WTC11 (cell line): Measurements from ENCODE around the gene RGMB. TPM values are rescaled to one million over a fixed set of nuclear protein-coding genes. Genes with fewer than 3 reads are reported as not detected.

Experiments used
- ATAC-seq: fragments of 200-7000 bp; cut with Tn5 transposase; 2 replicates; pipeline ENCODE4 v1.10.0; 2021; ENCODE audit warnings: mild to moderate bottlenecking, moderate library complexity
- CTCF ChIA-PET: fragments of 300-600 bp; sonication (Branson Sonifier 250); formaldehyde crosslinking; loops from one replicate; lab custom pipeline; 2021; ENCODE audit warnings: antibody characterized with exemption; lab: Charles Lee
- POLR2A ChIA-PET: fragments of 350-600 bp; sonication (Branson Sonifier 250); formaldehyde crosslinking; loops from one replicate; lab custom pipeline; 2021; ENCODE audit warnings: antibody characterized with exemption; lab: Charles Lee
- DNase-seq: peaks from one replicate; pipeline ENCODE4 v3.0.0; 2021; ENCODE audit warnings: low spot score
- H3K27ac Mint-ChIP-seq: 2 replicates; pipeline ENCODE4 v1.8.0; 2021; ENCODE audit warnings: mixed read lengths
- H3K27me3 Mint-ChIP-seq: 2 replicates; pipeline ENCODE4 v1.8.0; 2021; ENCODE audit warnings: low read depth, mild to moderate bottlenecking, moderate library complexity, mixed read lengths
- H3K36me3 Mint-ChIP-seq: 2 replicates; pipeline ENCODE4 v1.8.0; 2021; ENCODE audit warnings: mixed read lengths
- H3K4me1 Mint-ChIP-seq: 2 replicates; pipeline ENCODE4 v1.8.0; 2022; ENCODE audit warnings: mixed read lengths
- H3K4me3 Mint-ChIP-seq: 2 replicates; pipeline ENCODE4 v1.8.0; 2021; ENCODE audit warnings: mild to moderate bottlenecking, moderate library complexity, mixed read lengths
- H3K9me3 Mint-ChIP-seq: 2 replicates; pipeline ENCODE4 v1.8.0; 2021; ENCODE audit warnings: mixed read lengths
- ATF1 ChIP-seq: sonication (generic); formaldehyde crosslinking; IDR thresholded peaks from 2 replicates; pipeline ENCODE4 v1.8.1; 2023; ENCODE audit warnings: mild to moderate bottlenecking, moderate library complexity, missing genetic modification reagents
- ELF4 ChIP-seq: sonication (generic); formaldehyde crosslinking; IDR thresholded peaks from 2 replicates; pipeline ENCODE4 v1.8.1; 2022; ENCODE audit warnings: low read depth, mild to moderate bottlenecking, moderate library complexity, missing genetic modification reagents
- FOXK1 ChIP-seq: sonication (generic); formaldehyde crosslinking; IDR thresholded peaks from 2 replicates; pipeline ENCODE4 v1.8.0; 2022; ENCODE audit warnings: mild to moderate bottlenecking, moderate library complexity, missing genetic modification reagents
- HMGA2 ChIP-seq: fragments of 250-450 bp; sonication (Bioruptor Pico); IDR thresholded peaks from 2 replicates; pipeline ENCODE4 v1.4.0; 2021; ENCODE audit warnings: mild to moderate bottlenecking, moderate library complexity
- NFATC4 ChIP-seq: fragments of 250-450 bp; sonication (Bioruptor Pico); IDR thresholded peaks from 2 replicates; pipeline ENCODE4 v1.9.0; 2021; ENCODE audit warnings: mild to moderate bottlenecking
- NFYB ChIP-seq: sonication (generic); formaldehyde crosslinking; conservative IDR thresholded peaks from 2 replicates; pipeline ENCODE4 v1.8.0; 2022; ENCODE audit warnings: low read depth, missing genetic modification reagents
- NR1H2 ChIP-seq: sonication (generic); formaldehyde crosslinking; IDR thresholded peaks from 2 replicates; pipeline ENCODE4 v1.9.0; 2021; ENCODE audit warnings: mild to moderate bottlenecking, moderate library complexity, missing genetic modification reagents
- PRRX2 ChIP-seq: fragments of 250-450 bp; sonication (Bioruptor Pico); IDR thresholded peaks from 2 replicates; pipeline ENCODE4 v1.8.0; 2021; ENCODE audit warnings: mild to moderate bottlenecking
- RELA ChIP-seq: sonication (generic); formaldehyde crosslinking; IDR thresholded peaks from 2 replicates; pipeline ENCODE4 v1.8.1; 2022; ENCODE audit warnings: missing genetic modification reagents, mild to moderate bottlenecking, borderline replicate concordance
- RORB ChIP-seq: fragments of 250-450 bp; sonication (Bioruptor Pico); IDR thresholded peaks from 2 replicates; pipeline ENCODE4 v1.9.0; 2021; ENCODE audit warnings: mild to moderate bottlenecking
- TCF7 ChIP-seq: sonication (generic); formaldehyde crosslinking; IDR thresholded peaks from 2 replicates; pipeline ENCODE4 v1.8.0; 2022; ENCODE audit warnings: mild to moderate bottlenecking, low read depth, missing genetic modification reagents, moderate library complexity
- TEAD4 ChIP-seq: sonication (generic); formaldehyde crosslinking; IDR thresholded peaks from 2 replicates; pipeline ENCODE4 v1.8.0; 2022; ENCODE audit warnings: mild to moderate bottlenecking, missing genetic modification reagents
- ZNF138 ChIP-seq: sonication (generic); formaldehyde crosslinking; conservative IDR thresholded peaks from 2 replicates; pipeline ENCODE4 v1.8.1; 2022; ENCODE audit warnings: mild to moderate bottlenecking, moderate library complexity, missing genetic modification reagents
- ZNF671 ChIP-seq: fragments of 250-450 bp; sonication (Bioruptor Pico); IDR thresholded peaks from 2 replicates; pipeline ENCODE4 v1.8.0; 2021; ENCODE audit warnings: mild to moderate bottlenecking
- total RNA-seq: library from RNA; stranded (reverse); gene quantifications from 3 replicates; pipeline ENCODE4 v1.2.3, GENCODE V29; 2021
- TF ChIP-seq, protein P1 (sequence below): sonication (generic); formaldehyde crosslinking; IDR thresholded peaks from 2 replicates; pipeline ENCODE4 v1.8.1; 2022; ENCODE audit warnings: mild to moderate bottlenecking, moderate library complexity, missing genetic modification reagents
- TF ChIP-seq, protein P2 (sequence below): fragments of 250-450 bp; sonication (Bioruptor Pico); IDR thresholded peaks from 2 replicates; pipeline ENCODE4 v1.8.0; 2021; ENCODE audit warnings: mild to moderate bottlenecking
- TF ChIP-seq, protein P3 (sequence below): fragments of 200-600 bp; IDR thresholded peaks from 2 replicates; pipeline ENCODE4 v1.8.0; 2022; ENCODE audit warnings: antibody characterized with exemption
- TF ChIP-seq, protein P4 (sequence below): sonication (generic); formaldehyde crosslinking; IDR thresholded peaks from 2 replicates; pipeline ENCODE4 v1.8.1; 2022; ENCODE audit warnings: mild to moderate bottlenecking, missing genetic modification reagents, moderate library complexity, borderline replicate concordance
- TF ChIP-seq, protein P5 (sequence below): sonication (generic); formaldehyde crosslinking; IDR thresholded peaks from 2 replicates; pipeline ENCODE4 v1.8.1; 2023; ENCODE audit warnings: mild to moderate bottlenecking, moderate library complexity, missing genetic modification reagents
- TF ChIP-seq, protein P6 (sequence below): fragments of 250-450 bp; sonication (Bioruptor Pico); conservative IDR thresholded peaks from 2 replicates; pipeline ENCODE4 v1.9.0; 2021; ENCODE audit warnings: mild to moderate bottlenecking
- TF ChIP-seq, protein P7 (sequence below): sonication (generic); formaldehyde crosslinking; IDR thresholded peaks from 2 replicates; pipeline ENCODE4 v1.8.0; 2023; ENCODE audit warnings: missing genetic modification reagents
- TF ChIP-seq, protein P8 (sequence below): sonication (generic); formaldehyde crosslinking; IDR thresholded peaks from 2 replicates; pipeline ENCODE4 v1.8.1; 2022; ENCODE audit warnings: missing genetic modification reagents, borderline replicate concordance
- TF ChIP-seq, protein P9 (sequence below): fragments of 250-450 bp; sonication (Bioruptor Pico); IDR thresholded peaks from 2 replicates; pipeline ENCODE4 v1.9.0; 2021; ENCODE audit warnings: mild to moderate bottlenecking

The RGMB gene
- total RNA-seq, 1 experiment from 2014 or later: 33.0 TPM

DNA sequence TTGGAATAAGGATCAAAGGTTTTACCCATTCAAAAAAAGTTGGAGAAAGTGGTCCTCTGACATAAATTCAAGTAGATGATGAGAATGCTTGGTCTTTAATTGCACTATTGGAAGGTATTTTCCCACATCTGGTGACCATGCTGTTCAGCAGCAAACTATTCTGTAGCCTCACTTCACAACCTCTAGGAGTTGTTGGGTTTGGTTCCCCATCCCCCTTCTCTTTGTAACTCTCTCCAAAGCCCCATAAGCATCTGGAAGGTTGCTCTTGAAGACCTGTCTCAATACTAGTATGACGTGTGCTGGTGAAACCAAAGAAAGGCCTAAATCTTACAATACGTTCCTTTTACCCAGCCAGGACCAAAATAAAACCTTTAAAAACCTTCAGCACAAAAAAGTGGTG is 8.5 kb downstream of the RGMB start:
- Mint-ChIP-seq H3K36me3 (peaks cover 46% of the 10 kb centered on the region), H3K27ac (no peak overlapping the region), H3K4me1 (peaks cover 63% of the 10 kb centered on the region), H3K9me3 (no peaks in the 10 kb centered on the region), H3K4me3 (no peak overlapping the region), H3K27me3 (no peaks in the 10 kb centered on the region)
- DNase-seq (no peak), ATAC-seq (no peak)
- POLR2A ChIA-PET: no interaction called here
- CTCF ChIA-PET: no interaction called here
- no peak for TF ChIP-seq NR1H2
- TF ChIP-seq RORB: no peak
- no peak for TF ChIP-seq TCF7 (CRISPR knock-in tag)
- no peak for TF ChIP-seq ZNF671

DNA sequence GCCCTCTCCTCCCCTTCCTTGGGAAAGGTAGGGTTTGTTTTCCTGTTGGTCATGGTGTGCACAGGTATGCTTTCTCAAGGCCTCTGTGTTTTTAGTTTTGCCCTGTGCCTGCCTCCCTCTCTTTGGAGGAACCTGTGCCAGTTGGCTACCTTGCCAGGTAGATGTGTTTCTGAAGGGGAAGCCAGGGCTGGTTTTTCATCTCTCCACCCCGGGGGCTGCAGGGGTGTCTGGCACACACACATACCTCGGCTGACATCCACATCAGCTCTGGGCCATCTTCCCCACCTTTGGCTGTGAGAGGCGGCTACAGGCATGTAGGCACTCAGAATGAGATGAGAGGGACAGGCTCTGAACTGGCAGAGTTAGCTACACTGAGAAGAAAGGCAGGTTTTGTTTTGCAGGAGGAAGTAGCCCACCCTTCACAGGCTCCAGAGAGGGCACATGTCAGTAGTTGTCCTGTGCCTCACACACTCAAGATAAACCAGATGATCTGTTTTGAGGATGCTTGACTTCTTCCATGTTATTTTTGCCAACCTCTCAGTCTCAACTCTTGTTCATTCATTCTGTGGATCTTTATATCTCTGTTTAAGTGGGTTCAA is 9.7 kb downstream of the RGMB start:
- TF ChIP-seq ATF1 (CRISPR knock-in tag) (no peak), ZNF138 (no peak), RORB (no peak), PRRX2 (CRISPR knock-in tag) (no peak), FOXK1 (CRISPR knock-in tag) (no peak), TEAD4 (CRISPR knock-in tag) (no peak), RELA (no peak), NFATC4 (no peak), NFYB (CRISPR knock-in tag) (no peak), ELF4 (no peak), HMGA2 (CRISPR knock-in tag) (no peak)
- TF ChIP-seq, protein P1, sequence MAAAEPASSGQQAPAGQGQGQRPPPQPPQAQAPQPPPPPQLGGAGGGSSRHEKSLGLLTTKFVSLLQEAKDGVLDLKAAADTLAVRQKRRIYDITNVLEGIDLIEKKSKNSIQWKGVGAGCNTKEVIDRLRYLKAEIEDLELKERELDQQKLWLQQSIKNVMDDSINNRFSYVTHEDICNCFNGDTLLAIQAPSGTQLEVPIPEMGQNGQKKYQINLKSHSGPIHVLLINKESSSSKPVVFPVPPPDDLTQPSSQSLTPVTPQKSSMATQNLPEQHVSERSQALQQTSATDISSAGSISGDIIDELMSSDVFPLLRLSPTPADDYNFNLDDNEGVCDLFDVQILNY (CRISPR knock-in tag): no peak
- TF ChIP-seq, protein P2, sequence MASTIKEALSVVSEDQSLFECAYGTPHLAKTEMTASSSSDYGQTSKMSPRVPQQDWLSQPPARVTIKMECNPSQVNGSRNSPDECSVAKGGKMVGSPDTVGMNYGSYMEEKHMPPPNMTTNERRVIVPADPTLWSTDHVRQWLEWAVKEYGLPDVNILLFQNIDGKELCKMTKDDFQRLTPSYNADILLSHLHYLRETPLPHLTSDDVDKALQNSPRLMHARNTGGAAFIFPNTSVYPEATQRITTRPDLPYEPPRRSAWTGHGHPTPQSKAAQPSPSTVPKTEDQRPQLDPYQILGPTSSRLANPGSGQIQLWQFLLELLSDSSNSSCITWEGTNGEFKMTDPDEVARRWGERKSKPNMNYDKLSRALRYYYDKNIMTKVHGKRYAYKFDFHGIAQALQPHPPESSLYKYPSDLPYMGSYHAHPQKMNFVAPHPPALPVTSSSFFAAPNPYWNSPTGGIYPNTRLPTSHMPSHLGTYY: no peak
- TF ChIP-seq, protein P3, sequence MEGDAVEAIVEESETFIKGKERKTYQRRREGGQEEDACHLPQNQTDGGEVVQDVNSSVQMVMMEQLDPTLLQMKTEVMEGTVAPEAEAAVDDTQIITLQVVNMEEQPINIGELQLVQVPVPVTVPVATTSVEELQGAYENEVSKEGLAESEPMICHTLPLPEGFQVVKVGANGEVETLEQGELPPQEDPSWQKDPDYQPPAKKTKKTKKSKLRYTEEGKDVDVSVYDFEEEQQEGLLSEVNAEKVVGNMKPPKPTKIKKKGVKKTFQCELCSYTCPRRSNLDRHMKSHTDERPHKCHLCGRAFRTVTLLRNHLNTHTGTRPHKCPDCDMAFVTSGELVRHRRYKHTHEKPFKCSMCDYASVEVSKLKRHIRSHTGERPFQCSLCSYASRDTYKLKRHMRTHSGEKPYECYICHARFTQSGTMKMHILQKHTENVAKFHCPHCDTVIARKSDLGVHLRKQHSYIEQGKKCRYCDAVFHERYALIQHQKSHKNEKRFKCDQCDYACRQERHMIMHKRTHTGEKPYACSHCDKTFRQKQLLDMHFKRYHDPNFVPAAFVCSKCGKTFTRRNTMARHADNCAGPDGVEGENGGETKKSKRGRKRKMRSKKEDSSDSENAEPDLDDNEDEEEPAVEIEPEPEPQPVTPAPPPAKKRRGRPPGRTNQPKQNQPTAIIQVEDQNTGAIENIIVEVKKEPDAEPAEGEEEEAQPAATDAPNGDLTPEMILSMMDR: no peak
- TF ChIP-seq, protein P4, sequence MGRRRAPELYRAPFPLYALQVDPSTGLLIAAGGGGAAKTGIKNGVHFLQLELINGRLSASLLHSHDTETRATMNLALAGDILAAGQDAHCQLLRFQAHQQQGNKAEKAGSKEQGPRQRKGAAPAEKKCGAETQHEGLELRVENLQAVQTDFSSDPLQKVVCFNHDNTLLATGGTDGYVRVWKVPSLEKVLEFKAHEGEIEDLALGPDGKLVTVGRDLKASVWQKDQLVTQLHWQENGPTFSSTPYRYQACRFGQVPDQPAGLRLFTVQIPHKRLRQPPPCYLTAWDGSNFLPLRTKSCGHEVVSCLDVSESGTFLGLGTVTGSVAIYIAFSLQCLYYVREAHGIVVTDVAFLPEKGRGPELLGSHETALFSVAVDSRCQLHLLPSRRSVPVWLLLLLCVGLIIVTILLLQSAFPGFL (CRISPR knock-in tag): no peak
- TF ChIP-seq, protein P5, sequence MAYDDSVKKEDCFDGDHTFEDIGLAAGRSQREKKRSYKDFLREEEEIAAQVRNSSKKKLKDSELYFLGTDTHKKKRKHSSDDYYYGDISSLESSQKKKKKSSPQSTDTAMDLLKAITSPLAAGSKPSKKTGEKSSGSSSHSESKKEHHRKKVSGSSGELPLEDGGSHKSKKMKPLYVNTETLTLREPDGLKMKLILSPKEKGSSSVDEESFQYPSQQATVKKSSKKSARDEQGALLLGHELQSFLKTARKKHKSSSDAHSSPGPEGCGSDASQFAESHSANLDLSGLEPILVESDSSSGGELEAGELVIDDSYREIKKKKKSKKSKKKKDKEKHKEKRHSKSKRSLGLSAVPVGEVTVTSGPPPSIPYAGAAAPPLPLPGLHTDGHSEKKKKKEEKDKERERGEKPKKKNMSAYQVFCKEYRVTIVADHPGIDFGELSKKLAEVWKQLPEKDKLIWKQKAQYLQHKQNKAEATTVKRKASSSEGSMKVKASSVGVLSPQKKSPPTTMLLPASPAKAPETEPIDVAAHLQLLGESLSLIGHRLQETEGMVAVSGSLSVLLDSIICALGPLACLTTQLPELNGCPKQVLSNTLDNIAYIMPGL (CRISPR knock-in tag): no peak
- TF ChIP-seq, protein P6, sequence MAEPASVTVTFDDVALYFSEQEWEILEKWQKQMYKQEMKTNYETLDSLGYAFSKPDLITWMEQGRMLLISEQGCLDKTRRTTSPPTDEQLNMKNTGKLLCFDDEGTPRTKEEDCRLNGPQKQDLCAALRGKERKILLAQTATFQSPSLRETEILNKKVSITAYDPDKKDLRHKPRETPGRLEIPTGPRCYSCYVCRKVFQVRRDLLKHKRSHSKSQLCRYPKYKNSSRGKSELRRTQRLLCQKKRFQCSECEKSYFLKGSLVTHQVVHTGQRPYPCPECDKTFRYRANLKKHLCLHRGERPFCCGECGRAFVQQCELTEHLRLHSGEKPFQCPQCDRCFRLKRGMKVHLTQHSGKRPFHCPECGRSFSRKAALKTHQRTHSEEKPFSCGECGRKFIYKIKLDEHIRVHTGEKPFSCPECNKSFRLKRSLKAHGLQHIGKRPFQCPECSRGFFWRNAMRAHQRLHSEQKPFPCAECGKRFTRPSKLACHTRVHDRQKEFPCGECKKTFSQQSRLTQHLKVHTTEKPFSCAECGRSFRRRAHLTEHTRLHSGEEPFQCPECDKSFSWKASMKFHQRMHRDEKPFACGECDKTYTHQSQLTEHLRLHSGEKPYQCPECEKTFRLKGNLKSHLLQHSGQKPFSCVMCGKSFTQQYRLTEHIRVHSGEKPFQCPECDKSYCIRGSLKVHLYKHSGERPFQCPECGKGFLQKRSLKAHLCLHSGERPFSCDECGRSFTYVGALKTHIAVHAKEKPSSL (CRISPR knock-in tag): no peak
- TF ChIP-seq, protein P7, sequence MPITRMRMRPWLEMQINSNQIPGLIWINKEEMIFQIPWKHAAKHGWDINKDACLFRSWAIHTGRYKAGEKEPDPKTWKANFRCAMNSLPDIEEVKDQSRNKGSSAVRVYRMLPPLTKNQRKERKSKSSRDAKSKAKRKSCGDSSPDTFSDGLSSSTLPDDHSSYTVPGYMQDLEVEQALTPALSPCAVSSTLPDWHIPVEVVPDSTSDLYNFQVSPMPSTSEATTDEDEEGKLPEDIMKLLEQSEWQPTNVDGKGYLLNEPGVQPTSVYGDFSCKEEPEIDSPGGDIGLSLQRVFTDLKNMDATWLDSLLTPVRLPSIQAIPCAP: no peak
- TF ChIP-seq, protein P8, sequence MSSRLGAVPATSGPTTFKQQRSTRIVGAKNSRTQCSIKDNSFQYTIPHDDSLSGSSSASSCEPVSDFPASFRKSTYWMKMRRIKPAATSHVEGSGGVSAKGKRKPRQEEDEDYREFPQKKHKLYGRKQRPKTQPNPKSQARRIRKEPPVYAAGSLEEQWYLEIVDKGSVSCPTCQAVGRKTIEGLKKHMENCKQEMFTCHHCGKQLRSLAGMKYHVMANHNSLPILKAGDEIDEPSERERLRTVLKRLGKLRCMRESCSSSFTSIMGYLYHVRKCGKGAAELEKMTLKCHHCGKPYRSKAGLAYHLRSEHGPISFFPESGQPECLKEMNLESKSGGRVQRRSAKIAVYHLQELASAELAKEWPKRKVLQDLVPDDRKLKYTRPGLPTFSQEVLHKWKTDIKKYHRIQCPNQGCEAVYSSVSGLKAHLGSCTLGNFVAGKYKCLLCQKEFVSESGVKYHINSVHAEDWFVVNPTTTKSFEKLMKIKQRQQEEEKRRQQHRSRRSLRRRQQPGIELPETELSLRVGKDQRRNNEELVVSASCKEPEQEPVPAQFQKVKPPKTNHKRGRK (CRISPR knock-in tag): no peak
- TF ChIP-seq, protein P9, sequence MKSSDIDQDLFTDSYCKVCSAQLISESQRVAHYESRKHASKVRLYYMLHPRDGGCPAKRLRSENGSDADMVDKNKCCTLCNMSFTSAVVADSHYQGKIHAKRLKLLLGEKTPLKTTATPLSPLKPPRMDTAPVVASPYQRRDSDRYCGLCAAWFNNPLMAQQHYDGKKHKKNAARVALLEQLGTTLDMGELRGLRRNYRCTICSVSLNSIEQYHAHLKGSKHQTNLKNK: no peak
- ChIA-PET CTCF (no interaction called here), POLR2A (no interaction called here)
- H3K4me1 Mint-ChIP-seq: peaks cover 64% of the 10 kb centered on the region
- DNase-seq: no peak
- no peaks in the 10 kb centered on the region for H3K9me3 Mint-ChIP-seq
- no peak for ATAC-seq
- H3K27ac Mint-ChIP-seq: no peak overlapping the region; the same call in 1 of the 2 replicates
- H3K27me3 Mint-ChIP-seq: no peaks in the 10 kb centered on the region
- H3K36me3 Mint-ChIP-seq: peaks cover 52% of the 10 kb centered on the region
- no peak overlapping the region for H3K4me3 Mint-ChIP-seq
